EL (cell line): Measurements from ENCODE around the gene FEM1B.
A peak's percentile ranks its signal among the peaks of the same experiment; 100 is the strongest.

Experiments
- DNase-seq: peaks from one replicate; pipeline ENCODE4 v3.0.0-alpha.2; 2016

Gene FEM1B

GRCh38 chr15:68310804-68311463, 33.4 kb downstream of the FEM1B start:
- no peak for DNase-seq

GRCh38 chr15:68311464-68311835, 33.9 kb downstream of the FEM1B start:
- DNase-seq: no peak

GRCh38 chr15:68311859-68312557, 34.5 kb downstream of the FEM1B start:
- no peak for DNase-seq

GRCh38 chr15:68312701-68313204, 35.2 kb downstream of the FEM1B start:
- peak; percentile 46 for DNase-seq

- no peak for DNase-seq
Observed at GRCh38 chr15:68313501-68314410, 36.2 kb downstream of the FEM1B start.

- DNase-seq: no peak
Observed at GRCh38 chr15:68314563-68314962, 37.0 kb downstream of the FEM1B start.

- no peak for DNase-seq
Observed at GRCh38 chr15:68315035-68315434, 37.5 kb downstream of the FEM1B start.

- no peak for DNase-seq
Observed at GRCh38 chr15:68315495-68316031, 38.0 kb downstream of the FEM1B start.

- no peak for DNase-seq
Observed at GRCh38 chr15:68316061-68316804, 38.7 kb downstream of the FEM1B start.

- no peak for DNase-seq
Observed at GRCh38 chr15:68317281-68318007, 39.9 kb downstream of the FEM1B start.

- DNase-seq: no peak
Observed at GRCh38 chr15:68318008-68318835, 40.7 kb downstream of the FEM1B start.

- DNase-seq: no peak
Observed at GRCh38 chr15:68318931-68319909, 41.7 kb downstream of the FEM1B start.

- no peak for DNase-seq
Observed at GRCh38 chr15:68319997-68320396, 42.5 kb downstream of the FEM1B start.

- DNase-seq: no peak
Observed at GRCh38 chr15:68321229-68321628, 43.7 kb downstream of the FEM1B start.

GRCh38 chr15:68322796-68323195, 45.3 kb downstream of the FEM1B start:
- DNase-seq: no peak

GRCh38 chr15:68325726-68326125, 48.2 kb downstream of the FEM1B start:
- no peak for DNase-seq

- DNase-seq: no peak
Observed at GRCh38 chr15:68326711-68327354, 49.3 kb downstream of the FEM1B start.

- peak; percentile 35 for DNase-seq
Observed at GRCh38 chr15:68328443-68328842, 50.9 kb downstream of the FEM1B start.

- no peak for DNase-seq
Observed at GRCh38 chr15:68328964-68329363, 51.4 kb downstream of the FEM1B start.
